CD14-positive monocyte (primary cell): ENCODE measurements around the gene FRY. TPM values are rescaled to one million over a fixed set of nuclear protein-coding genes. Genes with fewer than 3 reads are reported as not detected.

ENCODE experiments used
- DNase-seq, 3 donors: peaks; one replicate each; pipeline ENCODE4 v3.0.0-alpha.2; 2011 to 2022
- H2AFZ ChIP-seq: 2 replicates; pipeline ENCODE4 v1.6.0; 2012; ENCODE audit warnings: mild to moderate bottlenecking, low read depth, low read length, inconsistent platforms; ENCODE audit not compliant: insufficient read depth, poor library complexity, severe bottlenecking
- H3K27ac ChIP-seq, 2 donors: 1 replicate in 1 of 2; 2 replicates in 1 of 2; pipeline ENCODE4 v1.5.1; 2012 to 2013; ENCODE audit warnings: low read length in 2 of 2, control low read depth in 1 of 2, inconsistent platforms in 1 of 2, low read depth in 1 of 2, mild to moderate bottlenecking in 1 of 2
- H3K27me3 ChIP-seq, 2 donors: one replicate each; pipeline versions ENCODE4 v1.6.0 to v1.6.1; 2011 to 2013; ENCODE audit warnings: low read length in 2 of 2; ENCODE audit not compliant: control insufficient read depth in 2 of 2, insufficient read depth in 2 of 2
- H3K36me3 ChIP-seq, 2 donors: replicated peaks in 1 of 2; 1 replicate in 1 of 2; 2 replicates in 1 of 2; pipeline versions ENCODE4 v1.5.1 to v1.6.1; 2012 to 2013; ENCODE audit warnings: low read length in 2 of 2, control low read depth in 1 of 2, inconsistent platforms in 1 of 2, mild to moderate bottlenecking in 1 of 2; ENCODE audit not compliant: insufficient read depth in 2 of 2, control insufficient read depth in 1 of 2
- H3K4me1 ChIP-seq, 2 donors: 1 replicate in 1 of 2; 2 replicates in 1 of 2; pipeline versions ENCODE4 v1.5.1 to v1.6.1; 2012 to 2013; ENCODE audit warnings: low read length in 2 of 2, control low read depth in 1 of 2, inconsistent platforms in 1 of 2, mild to moderate bottlenecking in 1 of 2, moderate library complexity in 1 of 2; ENCODE audit not compliant: insufficient read depth in 2 of 2, control insufficient read depth in 1 of 2
- H3K4me2 ChIP-seq: replicated peaks from 2 replicates; pipeline ENCODE3; 2012; ENCODE audit warnings: low read length, moderate library complexity, mild to moderate bottlenecking; ENCODE audit not compliant: poor library complexity, severe bottlenecking; ENCODE audit errors: extremely low read depth
- H3K4me3 ChIP-seq, 3 experiments: fragments of 200-600 bp in 1 of 3; sonication (generic) in 1 of 3; replicated peaks in 1 of 3; 1 replicate in 2 of 3; 2 replicates in 1 of 3; pipeline ENCODE4 v1.5.1; 2011 to 2013; ENCODE audit warnings: low read length in 3 of 3, mild to moderate bottlenecking in 3 of 3, control low read depth in 2 of 3, low read depth in 2 of 3, inconsistent platforms in 1 of 3, moderate library complexity in 1 of 3
- H3K79me2 ChIP-seq: 2 replicates; pipeline ENCODE4 v1.6.0; 2012; ENCODE audit warnings: mild to moderate bottlenecking, control low read depth, inconsistent platforms, low read length, moderate library complexity; ENCODE audit not compliant: insufficient read depth
- H3K9ac ChIP-seq: 2 replicates; pipeline ENCODE4 v1.6.0; 2017; ENCODE audit warnings: low read length, mild to moderate bottlenecking; ENCODE audit not compliant: insufficient read depth, poor library complexity, severe bottlenecking
- H3K9me3 ChIP-seq, 2 donors: replicated peaks in 1 of 2; 1 replicate in 1 of 2; 2 replicates in 1 of 2; pipeline versions ENCODE4 v1.5.1 to v1.6.1; 2012 to 2013; ENCODE audit warnings: low read length in 2 of 2, control low read depth in 1 of 2; ENCODE audit not compliant: control insufficient read depth in 1 of 2, insufficient read depth in 1 of 2
- H4K20me1 ChIP-seq: 2 replicates; pipeline ENCODE4 v1.6.0; 2012; ENCODE audit warnings: mild to moderate bottlenecking, low read length, control low read depth, moderate library complexity; ENCODE audit not compliant: insufficient read depth
- H3K27ac Mint-ChIP-seq, 7 donors: one replicate each; pipeline ENCODE4 v1.8.0; 2020; ENCODE audit warnings: mild to moderate bottlenecking in 7 of 7, mixed read lengths in 7 of 7, moderate library complexity in 6 of 7, inconsistent platforms in 2 of 7
- H3K27me3 Mint-ChIP-seq, 3 donors: one replicate each; pipeline ENCODE4 v1.8.0; 2021 to 2022; ENCODE audit warnings: low read depth in 3 of 3, mild to moderate bottlenecking in 3 of 3, mixed read lengths in 3 of 3, moderate library complexity in 3 of 3, inconsistent platforms in 1 of 3
- H3K36me3 Mint-ChIP-seq, 2 donors: one replicate each; pipeline ENCODE4 v1.8.0; 2020; ENCODE audit warnings: mixed read lengths in 2 of 2, inconsistent platforms in 1 of 2, mild to moderate bottlenecking in 1 of 2
- H3K4me1 Mint-ChIP-seq: one replicate; pipeline ENCODE4 v1.8.0; 2020; ENCODE audit warnings: mild to moderate bottlenecking, mixed read lengths
- H3K4me3 Mint-ChIP-seq, 2 donors: one replicate each; pipeline ENCODE4 v1.8.0; 2020; ENCODE audit warnings: mild to moderate bottlenecking in 2 of 2, mixed read lengths in 2 of 2, moderate library complexity in 1 of 2
- H3K9me3 Mint-ChIP-seq, 7 donors: one replicate each; pipeline ENCODE4 v1.8.0; 2020 to 2022; ENCODE audit warnings: mixed read lengths in 7 of 7, mild to moderate bottlenecking in 6 of 7, moderate library complexity in 6 of 7, inconsistent platforms in 2 of 7
- CTCF ChIP-seq: fragments of 200-600 bp; IDR thresholded peaks from one replicate; pipeline ENCODE4 v1.8.0; 2022; ENCODE audit warnings: antibody characterized with exemption, mild to moderate bottlenecking
- WGBS: methylation state at CpG from one replicate; pipeline ENCODE4 v1.1.5; 2013; ENCODE audit warnings: missing lambda C conversion rate; ENCODE audit not compliant: insufficient coverage; 5-methylcytosine and 5-hydroxymethylcytosine counted together
- intact Hi-C, 2 donors: fragments of 100-400 bp; cut with micrococcal nuclease; formaldehyde crosslinking; loops; one replicate each; pipeline versions ENCODE4 v1.15.0 to v1.15.1; 2023
- polyA plus RNA-seq, 3 donors: library from polyadenylated mRNA; depleted of rRNA in 1 of 3; unstranded in 2 of 3; stranded (reverse) in 1 of 3; fragments of 300-500 nt in 2 of 3; fragments of >200 nt in 1 of 3; fragmentation: Illumina TruSeq in 2 of 3; gene quantifications; 1 replicate in 2 of 3; 2 replicates in 1 of 3; pipeline ENCODE4 v1.2.3, GENCODE V29; 2012 to 2021

Gene FRY
- polyA plus RNA-seq, 3 donors, result 3.9 to 31.8 (median 5.0) TPM

DNA sequence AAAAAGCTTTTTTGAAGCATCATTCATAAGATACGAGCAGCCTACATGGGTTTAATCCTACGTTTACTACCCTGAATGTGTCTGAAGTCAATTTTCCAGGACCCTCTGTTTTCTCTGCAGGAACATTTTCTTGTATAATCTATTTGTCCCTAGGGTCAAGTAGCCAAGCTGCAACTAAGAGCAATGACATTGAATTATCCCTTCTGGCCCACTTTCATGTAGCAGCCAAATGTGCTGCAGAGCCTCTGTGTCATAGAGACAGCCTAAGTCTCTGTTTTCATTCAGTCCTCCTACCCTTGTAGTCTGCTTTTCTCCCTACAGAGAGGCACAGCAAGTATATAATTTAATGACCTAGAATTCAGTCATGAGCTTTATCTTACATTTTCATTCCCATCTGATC, 201.5 kb downstream of the FRY start:
- no peaks in the 10 kb centered on the region for H3K79me2 ChIP-seq
- Mint-ChIP-seq H3K27ac (no peak overlapping the region), H3K9me3 (no peaks in the 10 kb centered on the region), H3K4me1 (no peaks in the 10 kb centered on the region), H3K27me3 (no peaks in the 10 kb centered on the region), H3K36me3 (peaks cover 89 to 95% of the 10 kb centered on the region in 2 donors), H3K4me3 (no peak overlapping the region)
- H3K36me3 ChIP-seq, result peaks cover 93 to 100% of the 10 kb centered on the region in 2 donors
- H3K4me3 ChIP-seq, result no peak overlapping the region
- no peak overlapping the region for H3K9ac ChIP-seq
- no peak overlapping the region for H2AFZ ChIP-seq
- H3K4me2 ChIP-seq, result no peak overlapping the region
- no peaks in the 10 kb centered on the region for H3K9me3 ChIP-seq
- 100% methylated on average over 2 of the region's 2 CpGs for WGBS
- no peak for DNase-seq
- intact Hi-C loops, result no loop called here
- H3K27ac ChIP-seq, result no peak overlapping the region
- no peaks in the 10 kb centered on the region for H3K27me3 ChIP-seq
- no peaks in the 10 kb centered on the region for H4K20me1 ChIP-seq
- no peak for TF ChIP-seq CTCF
- no peaks in the 10 kb centered on the region for H3K4me1 ChIP-seq

DNA sequence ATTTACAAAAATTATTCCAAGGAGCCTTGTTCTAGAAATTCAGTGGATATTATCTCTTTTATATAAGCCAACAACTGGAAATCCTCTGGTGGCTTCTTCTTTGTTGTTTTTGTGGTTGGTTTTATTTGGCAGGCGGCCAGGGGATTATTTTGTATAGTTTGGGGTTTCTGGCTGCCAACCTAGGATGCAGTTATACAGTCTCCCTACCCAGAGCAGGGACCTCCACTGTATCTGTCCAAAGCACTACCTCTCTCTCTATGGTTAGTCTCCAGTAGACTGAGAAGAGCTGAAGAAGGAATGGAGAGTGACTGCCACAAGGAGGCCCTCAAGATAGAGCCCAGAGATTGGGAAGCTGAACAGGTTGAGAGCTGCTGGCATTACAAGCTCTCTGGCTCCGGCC, 203.3 kb downstream of the FRY start:
- Histone ChIP-seq H3K27me3 (no peaks in the 10 kb centered on the region), H3K36me3 (peaks cover 92 to 100% of the 10 kb centered on the region in 2 donors), H3K4me2 (no peak overlapping the region), H3K9ac (no peak overlapping the region), H3K9me3 (no peaks in the 10 kb centered on the region), H3K27ac (no peak overlapping the region), H3K4me3 (no peak overlapping the region), H3K4me1 (no peaks in the 10 kb centered on the region), H2AFZ (no peak overlapping the region), H3K79me2 (no peaks in the 10 kb centered on the region), H4K20me1 (no peaks in the 10 kb centered on the region)
- H3K4me1 Mint-ChIP-seq, result no peaks in the 10 kb centered on the region
- H3K27me3 Mint-ChIP-seq, result no peaks in the 10 kb centered on the region
- intact Hi-C loops, result no loop called here
- 100% methylated on average over 1 of the region's 2 CpGs for WGBS
- no peak for DNase-seq
- no peak overlapping the region for H3K4me3 Mint-ChIP-seq
- H3K27ac Mint-ChIP-seq, result peak overlapping the region in 2 of 7 donors; percentile 46 to 63
- peaks cover 91 to 97% of the 10 kb centered on the region in 2 donors for H3K36me3 Mint-ChIP-seq
- H3K9me3 Mint-ChIP-seq, result no peaks in the 10 kb centered on the region
- no peak for TF ChIP-seq CTCF
